B cell (primary cell): ENCODE measurements around the gene DCTN5. TPM values are rescaled to one million over a fixed set of nuclear protein-coding genes. Genes with fewer than 3 reads are reported as not detected.
"Not testable (repeated sequence)": the region's sequence is repeated elsewhere in the genome, so short reads cannot be mapped to it uniquely, and the experiment has no call there.

Experiments
- ATAC-seq: fragments of 200-7000 bp; cut with Tn5 transposase; one replicate; pipeline ENCODE4 v1.10.0; 2021; ENCODE audit warnings: low read depth, mild to moderate bottlenecking, moderate number of reproducible peaks, moderate library complexity
- CTCF ChIA-PET: fragments of 350-600 bp; sonication (Branson Sonifier 250); formaldehyde crosslinking; loops from one replicate; lab custom pipeline; 2021; ENCODE audit warnings: antibody characterized with exemption, inconsistent platforms; lab: Charles Lee
- POLR2A ChIA-PET: fragments of 350-600 bp; sonication (Branson Sonifier 250); formaldehyde crosslinking; loops from one replicate; lab custom pipeline; 2021; ENCODE audit warnings: antibody characterized with exemption; lab: Charles Lee
- DNase-seq: peaks from one replicate; pipeline ENCODE4 v3.0.0; 2013
- H2AFZ ChIP-seq: 2 replicates; pipeline ENCODE4 v1.6.1; 2012; ENCODE audit warnings: mild to moderate bottlenecking, low read depth, low read length; ENCODE audit not compliant: insufficient read depth, poor library complexity, severe bottlenecking
- H3K27ac ChIP-seq, 2 donors: 1 replicate in 1 of 2; 2 replicates in 1 of 2; pipeline ENCODE4 v1.5.1; 2012 to 2013; ENCODE audit warnings: low read length in 2 of 2, mild to moderate bottlenecking in 2 of 2, moderate library complexity in 1 of 2
- H3K27me3 ChIP-seq, 4 experiments: fragments of 200-600 bp in 1 of 4; sonication (generic) in 1 of 4; replicated peaks in 1 of 4; 1 replicate in 2 of 4; 2 replicates in 2 of 4; pipeline versions ENCODE4 v1.6.1 to v1.7.0; 2013 to 2016; ENCODE audit warnings: low read length in 3 of 4, mild to moderate bottlenecking in 2 of 4, mixed read lengths in 1 of 4, moderate library complexity in 1 of 4; ENCODE audit not compliant: insufficient read depth in 4 of 4, control insufficient read depth in 3 of 4; ENCODE audit errors: control extremely low read depth in 1 of 4
- H3K36me3 ChIP-seq, 2 experiments: replicated peaks in 1 of 2; 1 replicate in 1 of 2; 2 replicates in 1 of 2; pipeline versions ENCODE4 v1.6.1 to v1.7.1; 2013; ENCODE audit warnings: low read length in 1 of 2; ENCODE audit not compliant: insufficient read depth in 2 of 2, control insufficient read depth in 1 of 2; ENCODE audit errors: control extremely low read depth in 1 of 2, extremely low read depth in 1 of 2
- H3K4me1 ChIP-seq, 2 donors: fragments of 200-600 bp in 1 of 2; sonication (generic) in 1 of 2; 1 replicate in 1 of 2; 2 replicates in 1 of 2; pipeline versions ENCODE4 v1.5.1 to v1.6.1; 2013 to 2017; ENCODE audit warnings: low read length in 2 of 2; ENCODE audit not compliant: control insufficient read depth in 2 of 2, insufficient read depth in 2 of 2
- H3K4me2 ChIP-seq: replicated peaks from 2 replicates; pipeline ENCODE3; 2012; ENCODE audit warnings: mild to moderate bottlenecking, low read depth, low read length; ENCODE audit not compliant: poor library complexity, severe bottlenecking
- H3K4me3 ChIP-seq, 5 experiments: fragments of 200-600 bp in 1 of 5; sonication (generic) in 1 of 5; 1 replicate in 3 of 5; 2 replicates in 2 of 5; pipeline versions ENCODE4 v1.5.1 to v1.7.0; 2011 to 2016; ENCODE audit warnings: low read length in 4 of 5, mild to moderate bottlenecking in 4 of 5, low read depth in 2 of 5, control low read depth in 1 of 5, moderate library complexity in 1 of 5; ENCODE audit not compliant: insufficient read depth in 1 of 5; ENCODE audit errors: control extremely low read depth in 1 of 5, extremely low read depth in 1 of 5
- H3K79me2 ChIP-seq: fragments of 200-600 bp; sonication (generic); one replicate; pipeline ENCODE4 v1.6.0; 2016; ENCODE audit warnings: low read length; ENCODE audit not compliant: control insufficient read depth, insufficient read depth
- H3K9ac ChIP-seq: fragments of 200-600 bp; sonication (generic); 2 replicates; pipeline ENCODE4 v1.6.1; 2017; ENCODE audit warnings: mild to moderate bottlenecking, low read length, moderate library complexity
- H3K9me3 ChIP-seq, 3 donors: one replicate each; pipeline versions ENCODE4 v1.6.1 to v1.7.1; 2013; ENCODE audit warnings: low read length in 2 of 3; ENCODE audit not compliant: control insufficient read depth in 2 of 3, insufficient read depth in 1 of 3; ENCODE audit errors: control extremely low read depth in 1 of 3
- H4K20me1 ChIP-seq: 2 replicates; pipeline ENCODE4 v1.6.0; 2012; ENCODE audit warnings: mild to moderate bottlenecking, low read length; ENCODE audit not compliant: insufficient read depth, control insufficient read depth, poor library complexity, severe bottlenecking
- H3K27ac Mint-ChIP-seq: one replicate; pipeline ENCODE4 v1.8.0; 2021; ENCODE audit warnings: mixed read lengths
- H3K27me3 Mint-ChIP-seq: one replicate; pipeline ENCODE4 v1.8.0; 2021; ENCODE audit warnings: mixed read lengths
- H3K4me1 Mint-ChIP-seq: one replicate; pipeline ENCODE4 v1.8.0; 2021; ENCODE audit warnings: mixed read lengths
- H3K4me3 Mint-ChIP-seq: one replicate; pipeline ENCODE4 v1.8.0; 2021; ENCODE audit warnings: mixed read lengths
- H3K9me3 Mint-ChIP-seq: one replicate; pipeline ENCODE4 v1.8.0; 2022; ENCODE audit warnings: mixed read lengths; ENCODE audit not compliant: insufficient read depth
- EZH2 ChIP-seq: IDR thresholded peaks from 2 replicates; pipeline ENCODE4 v1.6.1; 2012; ENCODE audit warnings: borderline replicate concordance, low read depth, mild to moderate bottlenecking, moderate library complexity, low read length; ENCODE audit not compliant: insufficient read depth, poor library complexity, severe bottlenecking
- WGBS: methylation state at CpG from one replicate; pipeline ENCODE4 v1.1.5; 2013; ENCODE audit warnings: missing lambda C conversion rate; ENCODE audit not compliant: insufficient coverage; 5-methylcytosine and 5-hydroxymethylcytosine counted together
- intact Hi-C: fragments of 100-400 bp; cut with micrococcal nuclease; formaldehyde crosslinking; loops from one replicate; pipeline ENCODE4 v1.10.0; 2022
- polyA plus RNA-seq: library from polyadenylated mRNA; depleted of rRNA; stranded (reverse); fragments of >200 nt; gene quantifications from 2 replicates; pipeline ENCODE4 v1.2.3, GENCODE V29; 2012
- total RNA-seq, 2 donors: library from RNA; stranded (reverse); fragments of 120-200 nt in 1 of 2; gene quantifications; 1 replicate in 1 of 2; 2 replicates in 1 of 2; pipeline versions ENCODE4 v1.2.3 to v1.2.4, GENCODE V29; 2013 to 2022
- TF ChIP-seq, protein P1 (sequence below): fragments of 200-600 bp; IDR thresholded peaks from one replicate; pipeline ENCODE4 v1.8.0; 2022; ENCODE audit warnings: antibody characterized with exemption, mild to moderate bottlenecking

The DCTN5 gene
- total and polyA plus RNA-seq, 2 donors (not counting 1 experiment from before 2014, with no cell fraction given) = 22.4 to 58.3 TPM

DNA sequence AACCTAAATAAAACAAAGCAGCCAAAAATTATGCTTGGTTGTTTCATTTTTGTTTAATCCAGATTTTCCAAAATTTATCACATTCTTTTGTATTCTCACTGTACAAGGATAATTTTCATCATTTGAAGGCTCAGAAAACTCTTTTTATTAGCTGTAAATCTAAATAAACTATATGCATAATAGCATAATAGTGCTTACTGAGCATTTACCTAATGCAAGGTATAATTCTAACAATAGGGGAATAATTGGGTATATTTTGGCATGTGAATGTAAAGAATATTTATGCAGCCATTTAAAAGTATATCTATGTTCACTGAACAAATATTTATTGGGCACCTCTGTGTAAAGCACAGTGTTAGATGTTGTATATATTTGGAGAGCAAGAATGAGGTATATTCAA, 17.2 kb upstream of the DCTN5 start:
- ChIA-PET POLR2A (no interaction called here), CTCF (no interaction called here)
- intact Hi-C loops = no loop called here
- Histone ChIP-seq H4K20me1 (no peaks in the 10 kb centered on the region), H3K4me1 (no peaks in the 10 kb centered on the region), H3K9me3 (no peaks in the 10 kb centered on the region), H3K4me3 (no peak overlapping the region), H3K4me2 (no peak overlapping the region), H3K9ac (no peak overlapping the region), H3K27ac (no peak overlapping the region), H3K79me2 (no peaks in the 10 kb centered on the region), H2AFZ (no peak overlapping the region), H3K36me3 (peaks cover 7 to 54% of the 10 kb centered on the region in 2 experiments), H3K27me3 (no peaks in the 10 kb centered on the region)
- H3K4me3 Mint-ChIP-seq = no peak overlapping the region
- no peaks in the 10 kb centered on the region for H3K27me3 Mint-ChIP-seq
- H3K9me3 Mint-ChIP-seq = no peaks in the 10 kb centered on the region
- no peak overlapping the region for H3K27ac Mint-ChIP-seq
- TF ChIP-seq, protein P1, sequence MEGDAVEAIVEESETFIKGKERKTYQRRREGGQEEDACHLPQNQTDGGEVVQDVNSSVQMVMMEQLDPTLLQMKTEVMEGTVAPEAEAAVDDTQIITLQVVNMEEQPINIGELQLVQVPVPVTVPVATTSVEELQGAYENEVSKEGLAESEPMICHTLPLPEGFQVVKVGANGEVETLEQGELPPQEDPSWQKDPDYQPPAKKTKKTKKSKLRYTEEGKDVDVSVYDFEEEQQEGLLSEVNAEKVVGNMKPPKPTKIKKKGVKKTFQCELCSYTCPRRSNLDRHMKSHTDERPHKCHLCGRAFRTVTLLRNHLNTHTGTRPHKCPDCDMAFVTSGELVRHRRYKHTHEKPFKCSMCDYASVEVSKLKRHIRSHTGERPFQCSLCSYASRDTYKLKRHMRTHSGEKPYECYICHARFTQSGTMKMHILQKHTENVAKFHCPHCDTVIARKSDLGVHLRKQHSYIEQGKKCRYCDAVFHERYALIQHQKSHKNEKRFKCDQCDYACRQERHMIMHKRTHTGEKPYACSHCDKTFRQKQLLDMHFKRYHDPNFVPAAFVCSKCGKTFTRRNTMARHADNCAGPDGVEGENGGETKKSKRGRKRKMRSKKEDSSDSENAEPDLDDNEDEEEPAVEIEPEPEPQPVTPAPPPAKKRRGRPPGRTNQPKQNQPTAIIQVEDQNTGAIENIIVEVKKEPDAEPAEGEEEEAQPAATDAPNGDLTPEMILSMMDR = no peak
- no peak for TF ChIP-seq EZH2
- no peak for ATAC-seq
- no peak for DNase-seq
- no peaks in the 10 kb centered on the region for H3K4me1 Mint-ChIP-seq

DNA sequence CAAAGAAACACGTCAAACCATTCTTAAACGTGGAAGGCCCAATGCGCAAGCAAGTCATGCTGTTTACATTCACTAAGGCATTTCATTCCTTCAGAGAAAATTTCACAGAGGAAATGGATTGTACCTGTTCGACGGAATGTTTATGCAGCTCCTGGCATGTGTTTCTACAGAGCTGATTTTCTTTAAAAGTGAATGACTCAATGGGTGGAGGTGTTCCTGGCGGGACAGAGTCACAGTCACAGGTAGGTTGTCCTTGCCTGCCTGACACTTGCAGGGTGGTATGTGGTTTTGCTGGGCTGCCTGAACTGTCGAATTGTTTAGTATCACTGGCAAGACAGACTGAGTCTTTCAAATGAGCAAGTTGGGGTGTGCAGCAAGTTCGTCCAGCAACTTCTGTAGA, 11.8 kb upstream of the DCTN5 start:
- Mint-ChIP-seq H3K27me3 (no peaks in the 10 kb centered on the region), H3K4me1 (peaks cover 2% of the 10 kb centered on the region), H3K27ac (no peak overlapping the region), H3K4me3 (no peak overlapping the region), H3K9me3 (no peaks in the 10 kb centered on the region)
- POLR2A ChIA-PET = no interaction called here
- Histone ChIP-seq H3K36me3 (peaks cover 8 to 28% of the 10 kb centered on the region in 2 experiments), H3K9ac (no peak overlapping the region), H4K20me1 (no peaks in the 10 kb centered on the region), H3K4me3 (no peak overlapping the region), H3K4me2 (no peak overlapping the region), H3K9me3 (no peaks in the 10 kb centered on the region), H3K4me1 (no peaks in the 10 kb centered on the region), H3K27ac (no peak overlapping the region), H3K79me2 (peaks cover 5% of the 10 kb centered on the region), H2AFZ (no peak overlapping the region), H3K27me3 (no peaks in the 10 kb centered on the region)
- DNase-seq = no peak
- CTCF ChIA-PET = no interaction called here
- no peak for ATAC-seq
- WGBS = over 99% methylated on average over 6 of the region's 8 CpGs
- intact Hi-C loops = no loop called here
- TF ChIP-seq EZH2 = no peak
- TF ChIP-seq, protein P1 = no peak

DNA sequence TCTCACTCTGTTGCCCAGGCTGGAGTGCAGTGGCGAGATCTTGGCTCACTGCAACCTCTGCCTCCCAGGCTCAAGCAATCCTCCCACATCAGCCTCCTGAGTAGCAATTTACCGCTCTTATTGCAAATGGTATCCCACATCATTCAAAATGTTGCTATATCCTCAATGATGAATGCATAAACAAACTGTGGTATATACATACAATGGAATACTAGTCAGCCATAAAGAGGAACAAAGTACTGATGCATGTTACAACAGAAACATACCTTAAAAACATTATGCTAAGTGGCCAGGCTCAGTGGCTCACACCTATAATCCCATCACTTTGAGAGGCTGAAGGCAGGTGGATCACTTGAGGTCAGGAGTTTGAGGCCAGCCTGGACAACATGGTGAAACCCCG, 9.4 kb upstream of the DCTN5 start:
- H3K4me3 Mint-ChIP-seq, H3K27ac Mint-ChIP-seq, H4K20me1 ChIP-seq, ATAC-seq, H3K4me1 Mint-ChIP-seq, H3K4me3 ChIP-seq, POLR2A ChIA-PET, H3K27me3 ChIP-seq, H3K27me3 Mint-ChIP-seq, H2AFZ ChIP-seq, H3K27ac ChIP-seq, H3K4me1 ChIP-seq, H3K9me3 ChIP-seq, H3K4me2 ChIP-seq, H3K9me3 Mint-ChIP-seq, DNase-seq, CTCF ChIA-PET, intact Hi-C loops, H3K9ac ChIP-seq, H3K79me2 ChIP-seq: not testable (repeated sequence)
- WGBS = 100% methylated on average over 1 of the region's 3 CpGs
- H3K36me3 ChIP-seq = peaks cover 10 to 31% of the 10 kb centered on the region in 2 experiments
